DOHH2 (cell line): ENCODE measurements around the gene PTPRCAP.

Source experiments
- H3F3A ChIP-seq: fragments of 200-600 bp; sonication (generic), shearing (Covaris generic); 2 replicates; pipeline ENCODE4 v1.6.0; 2016; ENCODE audit warnings: antibody characterized with exemption, mild to moderate bottlenecking; ENCODE audit not compliant: control insufficient read depth, insufficient read depth
- H3K27ac ChIP-seq: fragments of 200-600 bp; sonication (generic); 2 replicates; pipeline ENCODE4 v1.5.1; 2014; ENCODE audit warnings: low read depth, mild to moderate bottlenecking, low read length, moderate library complexity
- H3K27me3 ChIP-seq: fragments of 200-600 bp; sonication (generic); 2 replicates; pipeline ENCODE4 v1.6.1; 2014; ENCODE audit warnings: mild to moderate bottlenecking, low read length, mixed read lengths; ENCODE audit not compliant: control insufficient read depth
- H3K36me3 ChIP-seq: fragments of 200-600 bp; sonication (generic); 2 replicates; pipeline ENCODE4 v1.6.1; 2014; ENCODE audit warnings: mild to moderate bottlenecking, low read length, moderate library complexity, mixed read lengths; ENCODE audit not compliant: control insufficient read depth
- H3K4me1 ChIP-seq: fragments of 200-600 bp; sonication (generic); 2 replicates; pipeline ENCODE4 v1.6.1; 2014; ENCODE audit warnings: mild to moderate bottlenecking, low read length, mixed read lengths; ENCODE audit not compliant: control insufficient read depth
- H3K4me2 ChIP-seq: fragments of 200-600 bp; sonication (generic); 2 replicates; pipeline ENCODE4 v1.6.0; 2014; ENCODE audit warnings: mild to moderate bottlenecking, low read length, moderate library complexity
- H3K4me3 ChIP-seq: fragments of 200-600 bp; sonication (generic); 2 replicates; pipeline ENCODE4 v1.5.1; 2014; ENCODE audit warnings: mild to moderate bottlenecking, low read length, mixed read lengths
- H3K79me2 ChIP-seq: fragments of 200-600 bp; sonication (generic); 2 replicates; pipeline ENCODE4 v1.6.1; 2014; ENCODE audit warnings: mild to moderate bottlenecking, low read length, mixed read lengths; ENCODE audit not compliant: control insufficient read depth
- H3K9me2 ChIP-seq: fragments of 200-600 bp; sonication (generic); replicated peaks from 2 replicates; pipeline ENCODE4 v1.6.1; 2014; ENCODE audit warnings: mild to moderate bottlenecking, low read length, mixed read lengths; ENCODE audit not compliant: control insufficient read depth
- H3K9me3 ChIP-seq: fragments of 200-600 bp; sonication (generic); 2 replicates; pipeline ENCODE4 v1.6.1; 2014; ENCODE audit warnings: antibody characterized with exemption, low read length, mixed read lengths; ENCODE audit not compliant: control insufficient read depth, insufficient read depth
- H4K20me1 ChIP-seq: fragments of 200-600 bp; sonication (generic); 2 replicates; pipeline ENCODE4 v1.6.0; 2014; ENCODE audit warnings: low read depth, mild to moderate bottlenecking, antibody characterized with exemption, low read length, moderate library complexity; ENCODE audit not compliant: control insufficient read depth, insufficient read depth
- EZH2phosphoT487 ChIP-seq: fragments of 200-600 bp; sonication (generic); IDR thresholded peaks from 2 replicates; pipeline ENCODE4 v1.6.1; 2017; ENCODE audit warnings: borderline replicate concordance, mild to moderate bottlenecking, antibody characterized with exemption, low read length, moderate library complexity, mixed read lengths
- TF ChIP-seq, protein P1 (sequence below): fragments of 200-600 bp; sonication (generic); IDR thresholded peaks from one replicate; pipeline ENCODE4 v1.5.1; 2014; ENCODE audit warnings: antibody characterized with exemption, mild to moderate bottlenecking, low read depth, low read length; ENCODE audit not compliant: poor library complexity, severe bottlenecking

Gene PTPRCAP

GRCh38 chr11:67387518-67387917 lies 50.0 kb downstream of the PTPRCAP start:
- H3K4me2 ChIP-seq, result no peak overlapping the region
- H3K4me1 ChIP-seq, result peaks cover 29% of the 10 kb centered on the region
- H4K20me1 ChIP-seq, result no peaks in the 10 kb centered on the region
- no peaks in the 10 kb centered on the region for H3F3A ChIP-seq
- H3K79me2 ChIP-seq, result peaks cover 22% of the 10 kb centered on the region
- no peaks in the 10 kb centered on the region for H3K9me3 ChIP-seq
- H3K36me3 ChIP-seq, result peaks cover 5% of the 10 kb centered on the region
- no peak overlapping the region for H3K4me3 ChIP-seq
- H3K27ac ChIP-seq, result no peak overlapping the region
- H3K9me2 ChIP-seq, result no peaks in the 10 kb centered on the region
- H3K27me3 ChIP-seq, result 0 out of 2 replicates have a peak, but pooled peaks cover 3% of the 10 kb centered on the region
- TF ChIP-seq EZH2phosphoT487, result no peak
- TF ChIP-seq, protein P1, sequence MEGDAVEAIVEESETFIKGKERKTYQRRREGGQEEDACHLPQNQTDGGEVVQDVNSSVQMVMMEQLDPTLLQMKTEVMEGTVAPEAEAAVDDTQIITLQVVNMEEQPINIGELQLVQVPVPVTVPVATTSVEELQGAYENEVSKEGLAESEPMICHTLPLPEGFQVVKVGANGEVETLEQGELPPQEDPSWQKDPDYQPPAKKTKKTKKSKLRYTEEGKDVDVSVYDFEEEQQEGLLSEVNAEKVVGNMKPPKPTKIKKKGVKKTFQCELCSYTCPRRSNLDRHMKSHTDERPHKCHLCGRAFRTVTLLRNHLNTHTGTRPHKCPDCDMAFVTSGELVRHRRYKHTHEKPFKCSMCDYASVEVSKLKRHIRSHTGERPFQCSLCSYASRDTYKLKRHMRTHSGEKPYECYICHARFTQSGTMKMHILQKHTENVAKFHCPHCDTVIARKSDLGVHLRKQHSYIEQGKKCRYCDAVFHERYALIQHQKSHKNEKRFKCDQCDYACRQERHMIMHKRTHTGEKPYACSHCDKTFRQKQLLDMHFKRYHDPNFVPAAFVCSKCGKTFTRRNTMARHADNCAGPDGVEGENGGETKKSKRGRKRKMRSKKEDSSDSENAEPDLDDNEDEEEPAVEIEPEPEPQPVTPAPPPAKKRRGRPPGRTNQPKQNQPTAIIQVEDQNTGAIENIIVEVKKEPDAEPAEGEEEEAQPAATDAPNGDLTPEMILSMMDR, result no peak

GRCh38 chr11:67387069-67387468 lies 50.4 kb downstream of the PTPRCAP start:
- Histone ChIP-seq H3F3A (no peaks in the 10 kb centered on the region), H3K79me2 (peaks cover 17% of the 10 kb centered on the region), H3K27me3 (0 out of 2 replicates have a peak, but pooled peaks cover 3% of the 10 kb centered on the region), H3K9me2 (no peaks in the 10 kb centered on the region), H3K9me3 (no peaks in the 10 kb centered on the region), H3K4me1 (peaks cover 32% of the 10 kb centered on the region), H4K20me1 (no peaks in the 10 kb centered on the region), H3K4me3 (no peak overlapping the region), H3K27ac (no peak overlapping the region), H3K36me3 (peaks cover 2% of the 10 kb centered on the region; the same call in 1 of the 2 replicates), H3K4me2 (no peak overlapping the region; the same call in 1 of the 2 replicates)
- TF ChIP-seq EZH2phosphoT487, result no peak
- TF ChIP-seq, protein P1, result no peak
